ENCODE data around the gene TMEM107.

- no peak for TF ChIP-seq CTCF (IDR thresholded peaks at IDR 0.05)
- TF ChIP-seq ZFX (IDR thresholded peaks at IDR 0.05; ENCODE audit: borderline replicate concordance): no peak
Measured at GRCh38 chr17:8160224-8160577, 16.0 kb downstream of the TMEM107 start.

Measured in 22Rv1 (cell line).